Measurements from ENCODE around the gene ATP2B3.

The ATP2B3 gene

GRCh38 chrX:153612413-153612812 is 95.0 kb downstream of the ATP2B3 start:
- DNase-seq (ENCODE audit: insufficient read length, low spot score) (no peak), FAIRE-seq (peak; percentile 28)

DNA sequence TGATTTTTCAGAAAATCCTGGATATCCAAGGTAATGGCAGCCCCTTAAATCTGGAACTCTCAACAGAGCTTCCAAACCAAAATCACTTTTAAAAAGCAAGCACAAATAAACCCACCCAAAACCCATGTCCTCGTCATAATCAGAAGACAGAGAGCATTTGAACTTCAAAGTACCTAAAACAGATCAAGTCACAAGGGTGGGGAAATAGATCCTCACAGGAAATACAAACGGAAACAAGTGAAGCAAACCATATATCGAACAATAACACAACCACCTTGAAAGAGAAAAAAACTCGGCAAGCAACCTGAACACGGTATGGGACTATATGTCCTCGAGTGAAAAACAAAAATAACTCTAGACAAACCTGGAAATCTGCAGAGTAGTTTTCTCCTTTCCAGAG is 97.4 kb downstream of the ATP2B3 start:
- DNase-seq (ENCODE audit: insufficient read length, low spot score): no peak
- no peak for FAIRE-seq
- no peak for TF ChIP-seq POU2F2 (IDR thresholded peaks at IDR 0.05; ENCODE audit: low read depth, low read length)
- TF ChIP-seq TAF1 (IDR thresholded peaks at IDR 0.05; ENCODE audit: low read depth, low read length): no peak
- TF ChIP-seq SPI1 (IDR thresholded peaks at IDR 0.05; ENCODE audit: low read depth, low read length): no peak
- TF ChIP-seq POLR2AphosphoS5 (IDR thresholded peaks at IDR 0.05; ENCODE audit: low read depth, low read length): no peak

More at GRCh38 chrX:153612413-153612812, 95.0 kb downstream of the ATP2B3 start:
- TF ChIP-seq PAX5 (IDR thresholded peaks at IDR 0.05; ENCODE audit: insufficient read depth, low read length, severe bottlenecking) (no peak), POLR2AphosphoS5 (IDR thresholded peaks at IDR 0.05; ENCODE audit: low read depth, low read length) (no peak), POU2F2 (IDR thresholded peaks at IDR 0.05; ENCODE audit: low read depth, low read length) (no peak), POLR2A (IDR thresholded peaks at IDR 0.05; ENCODE audit: low read depth, low read length) (no peak), TAF1 (IDR thresholded peaks at IDR 0.05; ENCODE audit: low read depth, low read length) (no peak), SPI1 (IDR thresholded peaks at IDR 0.05; ENCODE audit: low read depth, low read length) (peak; percentile 36; the same call in 1 of the 2 replicates)

- DNase-seq (ENCODE audit: insufficient read length, low spot score): no peak
- FAIRE-seq: no peak
- TF ChIP-seq TAF1 (IDR thresholded peaks at IDR 0.05; ENCODE audit: low read depth, low read length) (no peak), POU2F2 (IDR thresholded peaks at IDR 0.05; ENCODE audit: low read depth, low read length) (no peak), SPI1 (IDR thresholded peaks at IDR 0.05; ENCODE audit: low read depth, low read length) (no peak), POLR2A (IDR thresholded peaks at IDR 0.05; ENCODE audit: low read depth, low read length) (no peak), POLR2AphosphoS5 (IDR thresholded peaks at IDR 0.05; ENCODE audit: low read depth, low read length) (no peak), PAX5 (IDR thresholded peaks at IDR 0.05; ENCODE audit: insufficient read depth, low read length, severe bottlenecking) (no peak)
These were observed 103.1 kb downstream of the ATP2B3 start for GRCh38 chrX:153620576-153620975.

- FAIRE-seq (no peak), DNase-seq (ENCODE audit: insufficient read length, low spot score) (no peak)
- TF ChIP-seq POLR2AphosphoS5 (IDR thresholded peaks at IDR 0.05; ENCODE audit: low read depth, low read length) (no peak), POU2F2 (IDR thresholded peaks at IDR 0.05; ENCODE audit: low read depth, low read length) (no peak), PAX5 (IDR thresholded peaks at IDR 0.05; ENCODE audit: insufficient read depth, low read length, severe bottlenecking) (no peak), SPI1 (IDR thresholded peaks at IDR 0.05; ENCODE audit: low read depth, low read length) (no peak), POLR2A (IDR thresholded peaks at IDR 0.05; ENCODE audit: low read depth, low read length) (no peak), TAF1 (IDR thresholded peaks at IDR 0.05; ENCODE audit: low read depth, low read length) (no peak)
These were observed 104.6 kb downstream of the ATP2B3 start for GRCh38 chrX:153621949-153622598.

GRCh38 chrX:153622661-153623309 is 105.3 kb downstream of the ATP2B3 start:
- no peak for TF ChIP-seq POU2F2 (IDR thresholded peaks at IDR 0.05; ENCODE audit: low read depth, low read length)
- no peak for TF ChIP-seq POLR2AphosphoS5 (IDR thresholded peaks at IDR 0.05; ENCODE audit: low read depth, low read length)
- no peak for TF ChIP-seq POLR2A (IDR thresholded peaks at IDR 0.05; ENCODE audit: low read depth, low read length)
- no peak for TF ChIP-seq PAX5 (IDR thresholded peaks at IDR 0.05; ENCODE audit: insufficient read depth, low read length, severe bottlenecking)
- TF ChIP-seq SPI1 (IDR thresholded peaks at IDR 0.05; ENCODE audit: low read depth, low read length): no peak
- no peak for TF ChIP-seq TAF1 (IDR thresholded peaks at IDR 0.05; ENCODE audit: low read depth, low read length)
- FAIRE-seq (no peak), DNase-seq (ENCODE audit: insufficient read length, low spot score) (no peak)

DNA sequence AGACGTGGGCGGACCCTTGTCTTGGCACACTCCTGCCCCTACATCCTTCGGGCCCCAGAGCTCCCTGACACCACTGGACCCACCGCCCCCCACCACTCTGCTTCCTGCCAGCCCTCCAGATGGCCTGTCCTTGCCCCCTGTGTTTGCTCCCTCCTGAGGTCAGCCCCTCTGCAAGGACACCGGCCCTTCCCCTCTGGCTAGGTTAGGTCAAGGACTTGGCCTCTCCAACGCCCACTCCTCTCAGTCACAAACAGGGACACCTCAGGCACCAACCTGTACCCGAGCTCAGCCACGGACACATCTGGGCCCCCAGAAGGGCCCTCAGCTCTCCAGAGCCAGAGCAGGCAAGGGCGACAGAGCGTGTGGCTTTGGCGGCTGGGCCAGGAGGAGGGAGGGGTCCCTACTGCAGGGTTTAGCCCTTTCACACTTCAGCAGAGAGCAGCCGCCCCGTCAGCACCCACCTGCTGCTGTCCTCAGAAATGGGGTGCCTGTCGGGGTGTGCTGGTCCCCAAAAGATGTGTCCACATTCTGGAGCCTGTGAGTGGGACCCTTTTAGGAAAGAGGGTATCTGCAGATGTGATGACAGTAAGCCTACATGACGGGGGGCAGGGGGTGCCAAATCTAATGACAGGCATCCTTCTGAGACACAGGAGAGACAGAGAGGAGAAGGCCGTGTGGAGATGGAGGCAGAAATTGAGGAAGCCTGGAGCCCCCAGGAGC is 106.0 kb downstream of the ATP2B3 start:
- FAIRE-seq: no peak
- no peak for DNase-seq (ENCODE audit: insufficient read length, low spot score)
- TF ChIP-seq SPI1 (IDR thresholded peaks at IDR 0.05; ENCODE audit: low read depth, low read length): no peak
- no peak for TF ChIP-seq POU2F2 (IDR thresholded peaks at IDR 0.05; ENCODE audit: low read depth, low read length)
- no peak for TF ChIP-seq TAF1 (IDR thresholded peaks at IDR 0.05; ENCODE audit: low read depth, low read length)
- no peak for TF ChIP-seq POLR2AphosphoS5 (IDR thresholded peaks at IDR 0.05; ENCODE audit: low read depth, low read length)
- TF ChIP-seq PAX5 (IDR thresholded peaks at IDR 0.05; ENCODE audit: insufficient read depth, low read length, severe bottlenecking): no peak
- TF ChIP-seq POLR2A (IDR thresholded peaks at IDR 0.05; ENCODE audit: low read depth, low read length): no peak

GRCh38 chrX:153624196-153625091 is 107.0 kb downstream of the ATP2B3 start:
- no peak for DNase-seq (ENCODE audit: insufficient read length, low spot score)
- no peak for FAIRE-seq
- TF ChIP-seq SPI1 (IDR thresholded peaks at IDR 0.05; ENCODE audit: low read depth, low read length): no peak
- no peak for TF ChIP-seq POLR2A (IDR thresholded peaks at IDR 0.05; ENCODE audit: low read depth, low read length)
- TF ChIP-seq PAX5 (IDR thresholded peaks at IDR 0.05; ENCODE audit: insufficient read depth, low read length, severe bottlenecking): no peak
- TF ChIP-seq POU2F2 (IDR thresholded peaks at IDR 0.05; ENCODE audit: low read depth, low read length): no peak
- no peak for TF ChIP-seq POLR2AphosphoS5 (IDR thresholded peaks at IDR 0.05; ENCODE audit: low read depth, low read length)
- no peak for TF ChIP-seq TAF1 (IDR thresholded peaks at IDR 0.05; ENCODE audit: low read depth, low read length)

GRCh38 chrX:153625271-153626024 is 108.0 kb downstream of the ATP2B3 start:
- FAIRE-seq (no peak), DNase-seq (ENCODE audit: insufficient read length, low spot score) (no peak)
- TF ChIP-seq SPI1 (IDR thresholded peaks at IDR 0.05; ENCODE audit: low read depth, low read length) (no peak), POU2F2 (IDR thresholded peaks at IDR 0.05; ENCODE audit: low read depth, low read length) (no peak)
